ENCODE results near the gene UBTFL1.
A peak's percentile ranks its signal among the peaks of the same experiment; 100 is the strongest.
"Not testable (repeated sequence)": the region's sequence is repeated elsewhere in the genome, so short reads cannot be mapped to it uniquely, and the experiment has no call there.

UBTFL1 gene

GRCh38 chr11:90085650-90086049 is at the start of gene UBTFL1:
TSS of gene UBTFL1 (plus strand) at chr11:90085950. CDS start at chr11:90085950, 0 bp downstream.
- ATAC-seq, H3K9me3 Mint-ChIP-seq, H3K27ac Mint-ChIP-seq, H3K36me3 Mint-ChIP-seq, H3K4me3 Mint-ChIP-seq, H3K4me1 Mint-ChIP-seq, H3K27me3 Mint-ChIP-seq: not testable (repeated sequence)

DNA sequence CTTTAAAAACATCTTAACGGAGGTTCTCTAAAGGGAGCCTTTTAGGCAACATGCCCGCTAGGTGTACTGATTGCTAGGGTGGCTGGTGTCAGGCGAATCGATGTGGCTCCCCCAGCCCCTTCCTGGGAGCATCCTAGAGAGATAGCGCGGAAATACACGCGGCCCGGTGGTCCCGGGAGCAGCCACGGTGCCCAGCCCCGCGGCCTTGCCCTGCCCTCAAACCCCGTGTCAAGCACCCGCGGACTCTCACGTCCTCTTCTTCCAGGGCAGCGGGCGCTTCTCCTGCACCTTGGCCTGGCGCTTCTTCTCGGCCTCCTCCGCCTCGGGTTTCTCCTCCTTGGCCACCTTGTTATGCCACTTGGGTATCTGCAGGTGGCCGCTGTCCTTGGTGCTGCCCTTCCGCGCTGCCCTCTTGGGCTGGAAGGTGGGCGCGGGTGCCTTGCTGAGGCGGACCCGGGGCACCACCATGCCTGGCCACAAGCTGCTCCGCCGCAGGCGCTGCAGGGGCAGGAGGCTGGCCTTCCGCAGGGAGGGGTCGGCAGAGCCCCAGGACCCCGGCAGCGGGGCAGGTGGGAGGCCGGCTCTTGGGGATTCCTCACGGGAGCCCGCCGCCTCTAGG is 34.0 kb upstream of the UBTFL1 start:
- H3K27ac Mint-ChIP-seq, H3K4me3 Mint-ChIP-seq, H3K4me1 Mint-ChIP-seq, H3K9me3 Mint-ChIP-seq, H3K36me3 Mint-ChIP-seq, ATAC-seq, H3K27me3 Mint-ChIP-seq: not testable (repeated sequence)

DNA sequence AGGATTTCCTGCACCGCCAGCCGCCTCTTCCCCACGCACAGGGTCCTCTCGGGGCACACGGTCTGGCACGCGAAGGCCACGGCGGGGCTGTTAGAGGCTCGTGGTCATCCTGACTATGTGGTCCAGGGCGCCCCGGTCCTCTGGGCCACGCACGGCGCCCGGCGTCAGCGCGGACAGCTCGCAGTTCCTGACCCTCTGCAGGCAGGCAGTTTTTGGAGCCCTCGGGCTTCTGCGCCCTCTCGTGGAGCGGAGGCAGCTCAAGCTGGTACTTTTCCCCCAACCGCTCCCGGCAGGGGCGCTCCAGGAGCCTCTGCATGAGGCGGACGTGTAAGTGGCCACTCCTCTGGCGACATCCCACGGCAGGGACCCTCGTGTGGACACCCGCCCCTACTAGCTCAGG is 33.4 kb upstream of the UBTFL1 start:
- not testable (repeated sequence) for H3K4me1 Mint-ChIP-seq, H3K27ac Mint-ChIP-seq, H3K4me3 Mint-ChIP-seq, H3K27me3 Mint-ChIP-seq, H3K36me3 Mint-ChIP-seq, H3K9me3 Mint-ChIP-seq, ATAC-seq

- H3K4me1 Mint-ChIP-seq, H3K9me3 Mint-ChIP-seq, H3K27me3 Mint-ChIP-seq, H3K36me3 Mint-ChIP-seq, ATAC-seq, H3K4me3 Mint-ChIP-seq, H3K27ac Mint-ChIP-seq: not testable (repeated sequence)
Measured at GRCh38 chr11:90053545-90053944, 32.2 kb upstream of the UBTFL1 start.

DNA sequence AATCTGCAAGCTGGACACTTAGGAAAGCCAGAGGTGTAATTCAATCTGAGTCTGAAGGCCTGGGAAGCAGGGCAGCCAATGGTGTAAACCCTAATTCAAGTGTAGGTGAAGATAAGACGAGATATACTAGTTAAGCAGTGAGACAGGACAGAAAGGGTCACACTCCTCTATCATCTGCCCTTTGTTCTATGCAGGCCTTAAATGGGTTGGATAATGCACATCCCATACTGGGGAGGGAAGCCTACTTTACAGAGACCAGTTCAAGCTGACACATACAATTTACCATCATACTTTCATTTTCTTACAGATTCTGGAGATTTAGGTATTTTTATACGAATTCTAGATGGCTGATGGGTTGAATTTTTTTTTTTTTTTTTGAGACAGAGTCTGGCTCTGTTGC is 3.0 kb downstream of the UBTFL1 start:
- ATAC-seq, H3K4me3 Mint-ChIP-seq, H3K27ac Mint-ChIP-seq, H3K9me3 Mint-ChIP-seq, H3K4me1 Mint-ChIP-seq, H3K36me3 Mint-ChIP-seq, H3K27me3 Mint-ChIP-seq: not testable (repeated sequence)

GRCh38 chr11:90095230-90095924 is 9.6 kb downstream of the UBTFL1 start:
- H3K4me3 Mint-ChIP-seq, H3K27ac Mint-ChIP-seq, ATAC-seq, H3K9me3 Mint-ChIP-seq, H3K36me3 Mint-ChIP-seq, H3K4me1 Mint-ChIP-seq, H3K27me3 Mint-ChIP-seq: not testable (repeated sequence)

DNA sequence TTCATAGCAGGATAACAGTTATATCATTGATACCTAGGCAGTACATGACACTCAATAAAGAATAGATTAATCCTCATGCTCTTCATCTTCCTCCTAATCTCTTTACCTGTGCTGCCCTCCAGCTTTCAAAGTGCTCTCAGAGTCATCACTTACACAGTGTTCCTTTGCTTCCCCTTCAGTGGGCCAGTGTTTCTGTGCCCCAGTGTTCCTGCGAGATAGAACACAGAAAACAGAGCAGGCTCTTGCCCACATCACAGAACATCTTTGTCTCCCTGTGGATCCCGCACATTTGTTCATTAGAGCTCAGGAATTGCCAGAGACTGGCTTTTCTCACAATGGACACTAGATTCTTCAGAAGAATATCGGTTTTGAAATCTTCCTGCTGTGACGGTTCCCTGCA is 12.5 kb downstream of the UBTFL1 start:
- not testable (repeated sequence) for ATAC-seq, H3K9me3 Mint-ChIP-seq, H3K27me3 Mint-ChIP-seq, H3K4me1 Mint-ChIP-seq, H3K36me3 Mint-ChIP-seq, H3K27ac Mint-ChIP-seq, H3K4me3 Mint-ChIP-seq

DNA sequence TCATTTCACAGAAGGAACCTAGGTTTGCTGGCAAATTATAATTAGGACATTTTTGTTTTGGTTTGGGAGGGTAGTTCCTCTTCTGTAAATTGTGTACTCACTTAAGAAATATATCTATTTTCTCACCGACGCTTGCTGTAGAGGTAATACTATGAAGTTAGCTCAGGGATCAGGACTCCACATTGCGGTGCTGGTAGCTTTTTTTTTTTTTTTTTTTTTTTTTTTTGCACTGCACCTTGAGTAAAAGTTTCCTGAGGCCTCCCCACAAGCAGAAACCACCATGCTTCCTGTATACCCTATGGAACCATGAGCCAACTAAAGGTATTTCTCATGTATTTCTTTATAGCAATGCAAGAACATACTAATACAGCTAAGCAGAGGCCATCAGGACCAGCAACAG is 14.7 kb downstream of the UBTFL1 start:
- Mint-ChIP-seq H3K9me3 (no peaks in the 10 kb centered on the region), H3K4me3 (no peak overlapping the region), H3K27ac (no peak overlapping the region), H3K27me3 (no peaks in the 10 kb centered on the region), H3K36me3 (no peaks in the 10 kb centered on the region), H3K4me1 (no peaks in the 10 kb centered on the region)
- ATAC-seq: no peak

GRCh38 chr11:90113541-90113940 is 27.8 kb downstream of the UBTFL1 start:
- Mint-ChIP-seq H3K27ac (no peak overlapping the region), H3K36me3 (no peaks in the 10 kb centered on the region), H3K9me3 (no peaks in the 10 kb centered on the region), H3K27me3 (no peaks in the 10 kb centered on the region), H3K4me3 (no peak overlapping the region), H3K4me1 (no peaks in the 10 kb centered on the region)
- no peak for ATAC-seq

DNA sequence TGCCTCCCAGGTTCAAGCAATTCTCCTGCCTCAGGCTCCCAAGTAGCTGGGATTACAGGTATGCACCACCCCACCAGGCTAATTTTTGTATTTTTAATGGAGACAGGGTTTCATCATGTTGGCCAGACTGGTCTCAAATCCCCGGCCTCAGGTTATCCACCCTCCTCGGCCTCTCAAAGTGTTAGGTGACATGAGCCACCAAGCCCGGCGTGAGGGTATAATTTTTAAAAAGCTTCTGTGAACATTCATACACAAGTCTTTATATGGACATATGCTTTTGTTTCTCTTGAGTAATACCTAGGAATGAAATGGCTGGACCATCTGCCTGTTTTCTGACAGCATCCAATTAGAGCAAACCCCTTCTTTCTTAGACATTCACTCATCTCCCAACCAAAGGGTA is 34.4 kb downstream of the UBTFL1 start:
- Mint-ChIP-seq H3K27me3 (no peaks in the 10 kb centered on the region), H3K27ac (no peak overlapping the region), H3K9me3 (no peaks in the 10 kb centered on the region), H3K4me1 (no peaks in the 10 kb centered on the region), H3K36me3 (no peaks in the 10 kb centered on the region), H3K4me3 (no peak overlapping the region)
- ATAC-seq: no peak

DNA sequence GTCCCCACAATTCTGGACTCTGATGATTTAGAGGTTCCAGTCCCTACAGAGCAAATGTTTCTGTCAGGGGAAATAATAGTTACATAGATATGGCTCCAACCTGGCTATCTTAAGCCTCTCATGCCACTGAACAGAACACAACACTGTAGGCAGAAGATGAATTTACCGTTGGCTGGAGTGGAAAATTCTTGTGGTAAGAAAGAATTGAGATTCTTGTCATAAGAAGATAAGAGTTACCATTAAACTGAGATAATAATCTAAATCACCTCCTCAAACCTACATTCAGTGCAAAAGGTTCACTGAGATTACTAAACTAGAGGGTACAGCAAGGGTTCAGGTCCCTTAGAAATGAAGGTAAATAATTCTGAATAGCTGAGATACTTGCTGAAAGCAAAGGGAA is 38.6 kb downstream of the UBTFL1 start:
- peaks cover 8% of the 10 kb centered on the region for H3K27me3 Mint-ChIP-seq
- H3K4me1 Mint-ChIP-seq: no peaks in the 10 kb centered on the region
- no peaks in the 10 kb centered on the region for H3K9me3 Mint-ChIP-seq
- H3K4me3 Mint-ChIP-seq: no peak overlapping the region
- H3K36me3 Mint-ChIP-seq: no peaks in the 10 kb centered on the region
- no peak for ATAC-seq
- no peak overlapping the region for H3K27ac Mint-ChIP-seq

DNA sequence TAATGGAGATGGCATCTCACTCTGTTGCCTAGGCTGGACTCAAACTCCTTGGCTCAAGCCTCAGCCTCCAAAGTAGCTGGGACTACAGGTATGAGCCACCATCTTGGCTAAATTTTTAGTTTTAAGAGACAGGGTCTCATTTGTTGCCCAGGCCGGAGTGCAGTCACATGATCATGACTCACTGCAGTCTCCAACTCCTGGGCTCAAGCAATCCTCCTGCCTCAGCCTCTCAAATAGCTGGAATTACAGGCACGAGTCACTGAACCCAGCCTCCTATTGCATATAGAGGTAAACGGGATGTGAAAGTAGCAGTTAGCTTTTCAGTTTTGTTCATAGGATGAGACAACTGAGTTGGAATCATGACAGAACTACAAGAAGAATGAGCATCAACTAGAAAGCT is 39.2 kb downstream of the UBTFL1 start:
- no peak overlapping the region for H3K4me3 Mint-ChIP-seq
- no peaks in the 10 kb centered on the region for H3K36me3 Mint-ChIP-seq
- no peaks in the 10 kb centered on the region for H3K9me3 Mint-ChIP-seq
- no peak for ATAC-seq
- no peak overlapping the region for H3K27ac Mint-ChIP-seq
- peaks cover 14% of the 10 kb centered on the region for H3K27me3 Mint-ChIP-seq
- H3K4me1 Mint-ChIP-seq: no peaks in the 10 kb centered on the region

- no peak for ATAC-seq
- H3K36me3 Mint-ChIP-seq: no peaks in the 10 kb centered on the region
- peaks cover 62% of the 10 kb centered on the region for H3K27me3 Mint-ChIP-seq
- H3K27ac Mint-ChIP-seq: no peak overlapping the region
- H3K9me3 Mint-ChIP-seq: peaks cover 2% of the 10 kb centered on the region
- H3K4me3 Mint-ChIP-seq: peak overlapping the region; percentile 38
- H3K4me1 Mint-ChIP-seq: peaks cover 12% of the 10 kb centered on the region
Measured at GRCh38 chr11:90133560-90134477, 48.1 kb downstream of the UBTFL1 start.

- peak within 1 kb of the TSS; percentile 38 for H3K4me3 Mint-ChIP-seq
- ATAC-seq: peak; percentile 63
- peaks cover 12% of the 10 kb centered on the region for H3K4me1 Mint-ChIP-seq
- peaks cover 59% of the 10 kb centered on the region for H3K27me3 Mint-ChIP-seq
- H3K36me3 Mint-ChIP-seq: no peaks in the 10 kb centered on the region
- H3K9me3 Mint-ChIP-seq: peaks cover 2% of the 10 kb centered on the region
- no peak within 1 kb of the TSS for H3K27ac Mint-ChIP-seq
Measured at GRCh38 chr11:90134478-90135003, 48.8 kb downstream of the UBTFL1 start, which contains the start of gene NAALAD2. TSS of gene NAALAD2 (plus strand) at chr11:90134663. CDS start at chr11:90134759, 96 bp downstream.

- Mint-ChIP-seq H3K27ac (no peak overlapping the region), H3K4me1 (peaks cover 12% of the 10 kb centered on the region), H3K4me3 (no peak overlapping the region), H3K9me3 (peaks cover 2% of the 10 kb centered on the region), H3K27me3 (peaks cover 54% of the 10 kb centered on the region), H3K36me3 (no peaks in the 10 kb centered on the region)
- no peak for ATAC-seq
Measured at GRCh38 chr11:90135016-90135415, 49.3 kb downstream of the UBTFL1 start.
